Panc1 (cell line): ENCODE measurements around the gene WNT9A. TPM values are rescaled to one million over a fixed set of nuclear protein-coding genes. Genes with fewer than 3 reads are reported as not detected.

Experiments
- ATAC-seq: fragments of 200-7000 bp; cut with Tn5 transposase; 2 replicates; pipeline ENCODE4 v1.9.1; 2020; ENCODE audit warnings: mild to moderate bottlenecking, moderate library complexity
- BruUV-seq: library from RNA; stranded (reverse); fragments of 400-500 nt; replicated peaks from 2 replicates; lab custom pipeline; 2021; lab: Mats Ljungman, UMichigan
- CTCF ChIA-PET: fragments of 300-600 bp; sonication (Branson Sonifier 250); formaldehyde crosslinking; loops from one replicate; lab custom pipeline; 2022; ENCODE audit warnings: antibody characterized with exemption; lab: Charles Lee
- POLR2A ChIA-PET: fragments of 300-600 bp; sonication (Branson Sonifier 250); formaldehyde crosslinking; loops from one replicate; lab custom pipeline; 2022; ENCODE audit warnings: antibody characterized with exemption; lab: Charles Lee
- DNase-seq: peaks from one replicate; pipeline ENCODE4 v3.0.0-alpha.2; 2010; ENCODE audit warnings: low read depth, low spot score
- H3K27ac ChIP-seq: 2 replicates; pipeline ENCODE4 v1.5.1; 2011; ENCODE audit warnings: mild to moderate bottlenecking, low read length, inconsistent platforms
- H3K27me3 ChIP-seq: fragments of 200-500 bp; sonication (Bioruptor generic); 2 replicates; pipeline ENCODE4 v1.6.0; 2014; ENCODE audit warnings: low read length, inconsistent platforms; ENCODE audit not compliant: control insufficient read depth, insufficient read depth
- H3K36me3 ChIP-seq: fragments of 200-500 bp; sonication (Bioruptor generic); 2 replicates; pipeline ENCODE4 v1.5.1; 2014; ENCODE audit warnings: inconsistent platforms, mild to moderate bottlenecking, low read length, moderate library complexity; ENCODE audit not compliant: control insufficient read depth, insufficient read depth
- H3K4me1 ChIP-seq: 2 replicates; pipeline ENCODE4 v1.5.1; 2011; ENCODE audit warnings: inconsistent platforms, mild to moderate bottlenecking, low read length, moderate library complexity; ENCODE audit not compliant: control insufficient read depth, insufficient read depth
- H3K4me3 ChIP-seq, 2 experiments: 2 replicates each; pipeline ENCODE4 v1.5.1; 2011 to 2012; ENCODE audit warnings: low read depth in 2 of 2, low read length in 2 of 2, mild to moderate bottlenecking in 2 of 2, inconsistent platforms in 1 of 2, moderate library complexity in 1 of 2
- H3K9me3 ChIP-seq: fragments of 200-500 bp; sonication (Bioruptor generic); 2 replicates; pipeline ENCODE4 v1.5.1; 2014; ENCODE audit warnings: low read depth, mild to moderate bottlenecking, inconsistent platforms, low read length, moderate library complexity; ENCODE audit not compliant: control insufficient read depth, insufficient read depth
- POLR2AphosphoS5 ChIP-seq: IDR thresholded peaks from 2 replicates; pipeline ENCODE4 v1.6.1; 2012; ENCODE audit warnings: mild to moderate bottlenecking, low read depth, low read length, moderate library complexity
- SIN3A ChIP-seq: IDR thresholded peaks from 2 replicates; pipeline ENCODE4 v1.6.1; 2012; ENCODE audit warnings: low read depth, mild to moderate bottlenecking, low read length, moderate library complexity, borderline replicate concordance; ENCODE audit not compliant: insufficient read depth
- TCF7L2 ChIP-seq: IDR thresholded peaks from 2 replicates; pipeline ENCODE4 v1.6.1; 2011; ENCODE audit warnings: mild to moderate bottlenecking, low read depth, low read length, inconsistent platforms
- in situ Hi-C: cut with HindIII; loops from 2 replicates; pipeline ENCODE4 v1.10.0; 2016; ENCODE audit warnings: low sequenced_read_pairs, low pct_unique_long_range_greater_than_20kb
- intact Hi-C: fragments of 100-400 bp; cut with micrococcal nuclease; formaldehyde crosslinking; loops from one replicate; pipeline ENCODE4 v1.10.0; 2022; ENCODE audit not compliant: unreplicated experiment
- total RNA-seq: library from RNA; stranded (reverse); gene quantifications from one replicate; pipeline ENCODE4 v1.2.1, GENCODE V29; 2021; ENCODE audit not compliant: unreplicated experiment
- TF ChIP-seq, protein P1 (sequence below): fragments of 450-650 bp; IDR thresholded peaks from 2 replicates; pipeline ENCODE4 v1.5.1; 2017; ENCODE audit warnings: mild to moderate bottlenecking
- TF ChIP-seq, protein P2 (sequence below), 2 experiments: IDR thresholded peaks; 2 replicates each; pipeline ENCODE4 v1.6.1; 2011 to 2012; ENCODE audit warnings: low read depth in 2 of 2, control low read depth in 1 of 2, low read length in 1 of 2, mild to moderate bottlenecking in 1 of 2, moderate library complexity in 1 of 2; ENCODE audit not compliant: insufficient read depth in 1 of 2

Gene WNT9A
- total RNA-seq, 1 experiment from 2014 or later: 26.5 TPM

DNA sequence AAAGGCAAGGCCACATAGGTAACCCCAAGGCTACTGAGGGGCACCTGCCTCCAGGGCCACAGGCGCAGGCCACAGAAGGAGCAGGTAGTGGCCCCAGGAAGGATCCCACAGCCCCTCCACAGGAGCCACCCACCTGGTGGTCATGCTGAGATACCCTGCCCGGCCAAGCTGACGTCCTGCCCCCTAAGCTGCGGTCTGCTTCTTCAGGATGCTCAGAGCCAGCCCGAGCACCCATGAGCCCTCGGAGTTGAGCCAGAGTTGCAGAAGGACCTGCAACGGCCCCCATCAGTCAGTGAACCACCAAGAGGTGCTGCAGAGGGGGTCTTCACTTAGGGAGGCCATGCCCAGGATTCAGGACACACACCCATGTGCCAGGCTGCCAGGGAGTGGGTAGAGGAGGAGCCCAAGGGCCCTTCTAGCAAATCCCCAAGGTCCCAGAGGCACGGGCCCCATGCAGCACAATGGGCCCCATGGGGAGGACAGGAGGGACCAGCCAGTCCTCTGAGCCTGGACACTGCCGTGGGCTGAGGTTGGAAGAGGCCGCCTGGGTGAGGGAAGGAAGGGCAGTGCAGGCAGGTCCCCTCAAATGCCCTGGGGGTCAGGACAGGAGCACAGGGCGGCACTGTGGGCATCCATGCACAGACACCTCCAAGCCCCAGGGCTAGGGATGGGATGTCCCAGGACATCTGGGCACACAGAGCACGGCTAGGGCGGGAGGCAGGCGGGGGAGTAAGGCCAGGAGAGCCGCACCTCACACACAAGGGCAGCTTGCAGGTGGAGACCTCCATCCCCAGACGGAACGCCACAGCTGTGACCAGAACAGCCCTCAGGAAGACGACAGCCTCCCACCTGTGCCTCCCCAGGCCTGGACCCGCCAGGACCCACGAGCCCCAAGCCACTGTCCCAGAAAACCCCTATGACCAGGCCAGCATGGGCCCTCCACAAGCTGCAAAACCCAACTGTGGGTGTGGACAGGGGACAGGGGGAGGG is 20.5 kb downstream of the WNT9A start:
- Histone ChIP-seq H3K9me3 (no peaks in the 10 kb centered on the region), H3K27ac (no peak overlapping the region), H3K27me3 (no peaks in the 10 kb centered on the region), H3K36me3 (no peaks in the 10 kb centered on the region), H3K4me1 (peaks cover 19% of the 10 kb centered on the region), H3K4me3 (no peak overlapping the region)
- in situ Hi-C loops: no loop called here
- TF ChIP-seq TCF7L2 (no peak), SIN3A (no peak), POLR2AphosphoS5 (no peak)
- TF ChIP-seq, protein P1, sequence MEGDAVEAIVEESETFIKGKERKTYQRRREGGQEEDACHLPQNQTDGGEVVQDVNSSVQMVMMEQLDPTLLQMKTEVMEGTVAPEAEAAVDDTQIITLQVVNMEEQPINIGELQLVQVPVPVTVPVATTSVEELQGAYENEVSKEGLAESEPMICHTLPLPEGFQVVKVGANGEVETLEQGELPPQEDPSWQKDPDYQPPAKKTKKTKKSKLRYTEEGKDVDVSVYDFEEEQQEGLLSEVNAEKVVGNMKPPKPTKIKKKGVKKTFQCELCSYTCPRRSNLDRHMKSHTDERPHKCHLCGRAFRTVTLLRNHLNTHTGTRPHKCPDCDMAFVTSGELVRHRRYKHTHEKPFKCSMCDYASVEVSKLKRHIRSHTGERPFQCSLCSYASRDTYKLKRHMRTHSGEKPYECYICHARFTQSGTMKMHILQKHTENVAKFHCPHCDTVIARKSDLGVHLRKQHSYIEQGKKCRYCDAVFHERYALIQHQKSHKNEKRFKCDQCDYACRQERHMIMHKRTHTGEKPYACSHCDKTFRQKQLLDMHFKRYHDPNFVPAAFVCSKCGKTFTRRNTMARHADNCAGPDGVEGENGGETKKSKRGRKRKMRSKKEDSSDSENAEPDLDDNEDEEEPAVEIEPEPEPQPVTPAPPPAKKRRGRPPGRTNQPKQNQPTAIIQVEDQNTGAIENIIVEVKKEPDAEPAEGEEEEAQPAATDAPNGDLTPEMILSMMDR: no peak
- TF ChIP-seq, protein P2, sequence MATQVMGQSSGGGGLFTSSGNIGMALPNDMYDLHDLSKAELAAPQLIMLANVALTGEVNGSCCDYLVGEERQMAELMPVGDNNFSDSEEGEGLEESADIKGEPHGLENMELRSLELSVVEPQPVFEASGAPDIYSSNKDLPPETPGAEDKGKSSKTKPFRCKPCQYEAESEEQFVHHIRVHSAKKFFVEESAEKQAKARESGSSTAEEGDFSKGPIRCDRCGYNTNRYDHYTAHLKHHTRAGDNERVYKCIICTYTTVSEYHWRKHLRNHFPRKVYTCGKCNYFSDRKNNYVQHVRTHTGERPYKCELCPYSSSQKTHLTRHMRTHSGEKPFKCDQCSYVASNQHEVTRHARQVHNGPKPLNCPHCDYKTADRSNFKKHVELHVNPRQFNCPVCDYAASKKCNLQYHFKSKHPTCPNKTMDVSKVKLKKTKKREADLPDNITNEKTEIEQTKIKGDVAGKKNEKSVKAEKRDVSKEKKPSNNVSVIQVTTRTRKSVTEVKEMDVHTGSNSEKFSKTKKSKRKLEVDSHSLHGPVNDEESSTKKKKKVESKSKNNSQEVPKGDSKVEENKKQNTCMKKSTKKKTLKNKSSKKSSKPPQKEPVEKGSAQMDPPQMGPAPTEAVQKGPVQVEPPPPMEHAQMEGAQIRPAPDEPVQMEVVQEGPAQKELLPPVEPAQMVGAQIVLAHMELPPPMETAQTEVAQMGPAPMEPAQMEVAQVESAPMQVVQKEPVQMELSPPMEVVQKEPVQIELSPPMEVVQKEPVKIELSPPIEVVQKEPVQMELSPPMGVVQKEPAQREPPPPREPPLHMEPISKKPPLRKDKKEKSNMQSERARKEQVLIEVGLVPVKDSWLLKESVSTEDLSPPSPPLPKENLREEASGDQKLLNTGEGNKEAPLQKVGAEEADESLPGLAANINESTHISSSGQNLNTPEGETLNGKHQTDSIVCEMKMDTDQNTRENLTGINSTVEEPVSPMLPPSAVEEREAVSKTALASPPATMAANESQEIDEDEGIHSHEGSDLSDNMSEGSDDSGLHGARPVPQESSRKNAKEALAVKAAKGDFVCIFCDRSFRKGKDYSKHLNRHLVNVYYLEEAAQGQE (IDR thresholded peaks at IDR 0.05; ENCODE audit: insufficient read depth in 1 of 2, low read depth in 2 of 2, low read length in 1 of 2): no peak
- CTCF ChIA-PET: no interaction called here
- no peak for ATAC-seq
- intact Hi-C loops: no loop called here
- POLR2A ChIA-PET: no interaction called here
- no peak for DNase-seq
- BruUV-seq: no TSS peak

DNA sequence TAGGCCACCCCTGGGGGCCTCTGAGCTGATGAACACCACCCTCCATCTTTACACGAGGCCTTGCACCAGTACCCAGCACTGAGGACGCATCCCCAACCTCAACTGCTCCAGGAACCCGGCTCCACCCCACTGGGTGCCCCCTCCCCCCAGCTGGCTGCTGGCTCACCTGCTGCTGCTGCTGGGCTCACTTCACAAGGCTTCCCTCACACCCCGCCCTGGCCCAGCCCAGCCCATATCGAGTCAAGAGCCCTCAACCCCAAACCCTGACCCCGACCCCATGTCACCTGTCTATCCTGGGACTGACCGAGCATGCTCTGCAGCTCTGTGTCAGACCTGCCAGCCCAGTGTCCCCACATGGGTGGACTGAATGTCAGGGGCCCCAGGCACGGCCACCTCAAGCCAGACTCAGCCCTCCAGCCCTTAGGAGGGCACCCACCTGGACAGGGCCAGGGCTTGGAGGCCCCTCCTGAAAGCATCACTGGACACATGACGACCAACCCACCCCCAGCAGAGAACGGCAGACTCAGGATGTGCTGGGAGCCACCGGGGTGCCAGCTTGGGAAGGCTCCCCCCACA is 21.4 kb downstream of the WNT9A start:
- in situ Hi-C loops (no loop called here), intact Hi-C loops (no loop called here)
- DNase-seq (no peak), ATAC-seq (no peak)
- H3K36me3 ChIP-seq: no peaks in the 10 kb centered on the region
- POLR2A ChIA-PET: no interaction called here
- peaks cover 19% of the 10 kb centered on the region for H3K4me1 ChIP-seq
- no TSS peak for BruUV-seq
- no peaks in the 10 kb centered on the region for H3K27me3 ChIP-seq
- H3K4me3 ChIP-seq: no peak overlapping the region
- TF ChIP-seq, protein P2 (IDR thresholded peaks at IDR 0.05; ENCODE audit: insufficient read depth in 1 of 2, low read depth in 2 of 2, low read length in 1 of 2): no peak
- TF ChIP-seq POLR2AphosphoS5 (no peak), TCF7L2 (no peak), SIN3A (no peak)
- H3K27ac ChIP-seq: no peak overlapping the region
- H3K9me3 ChIP-seq: no peaks in the 10 kb centered on the region
- CTCF ChIA-PET: interaction anchor here (0.7 kb wide), 1 partner anchor 49 kb away, joined by 6 read pairs; no protein-coding TSS in a partner anchor
